GM18502 (cell line): ENCODE results near the gene IL1RAPL1.

Source experiments
- ATAC-seq: cut with Tn5 transposase; IDR thresholded peaks from one replicate; pipeline ENCODE4 v1.9.1; 2021; ENCODE audit warnings: mild to moderate bottlenecking; ENCODE audit not compliant: unreplicated experiment, poor library complexity

Gene IL1RAPL1

DNA sequence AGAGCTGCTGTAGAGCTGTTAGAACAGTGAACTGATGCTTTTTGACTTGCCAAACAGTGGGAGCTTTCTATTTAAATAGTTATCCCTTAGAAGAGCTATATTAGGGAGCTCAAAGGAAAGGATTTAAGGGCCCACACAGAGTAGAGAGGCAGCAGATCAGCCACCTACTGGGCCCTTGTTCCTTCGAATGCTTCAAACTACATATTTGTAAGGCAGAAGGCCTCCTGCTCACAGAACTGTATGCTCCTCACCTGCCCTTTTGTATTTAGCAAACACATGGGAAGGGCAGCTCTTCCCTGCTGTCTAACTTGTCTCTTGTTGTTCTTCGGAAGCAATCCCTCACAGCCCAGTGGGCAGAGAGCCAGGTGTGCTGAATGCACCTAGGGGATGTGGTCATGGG is 38.0 kb downstream of the IL1RAPL1 start:
- ATAC-seq = no peak

DNA sequence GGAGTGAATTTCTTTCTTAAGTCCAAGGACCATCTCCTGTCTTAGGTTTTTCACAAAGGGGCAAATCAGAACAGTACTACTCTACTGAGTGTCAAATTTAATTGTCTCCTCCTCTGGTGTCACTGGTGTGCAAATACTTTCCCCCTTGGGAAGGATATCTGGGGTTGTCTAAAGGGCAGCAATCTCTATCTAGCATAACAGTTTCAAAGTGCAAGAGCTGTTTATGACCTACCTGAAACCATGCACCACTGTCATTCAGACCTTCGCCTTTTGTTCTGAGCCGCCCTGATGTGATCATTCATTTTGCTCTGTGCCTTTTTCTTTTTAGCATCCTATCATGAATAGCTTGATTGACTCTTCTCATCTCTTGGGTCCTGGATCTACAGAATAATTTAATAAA is 39.3 kb downstream of the IL1RAPL1 start:
- no peak for ATAC-seq

DNA sequence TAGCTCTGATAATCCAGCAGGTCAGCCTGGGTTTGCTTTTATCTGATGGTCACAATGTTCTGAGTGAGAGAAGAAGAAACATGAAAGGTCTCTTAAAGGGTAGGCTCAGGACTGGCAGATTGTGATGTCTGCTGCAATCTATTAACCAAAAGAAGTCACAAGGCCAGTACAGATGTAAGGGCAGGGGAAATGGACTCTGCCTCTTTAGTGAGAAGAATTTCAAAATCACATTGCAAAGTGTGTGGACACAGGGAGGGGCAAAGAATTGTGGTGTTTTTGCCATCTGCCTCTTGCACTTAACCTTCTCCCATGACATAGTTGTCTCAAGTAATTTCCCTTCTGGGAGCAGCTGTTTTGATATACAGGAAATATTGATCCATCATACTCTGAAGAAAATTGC is 40.9 kb downstream of the IL1RAPL1 start:
- ATAC-seq = no peak

DNA sequence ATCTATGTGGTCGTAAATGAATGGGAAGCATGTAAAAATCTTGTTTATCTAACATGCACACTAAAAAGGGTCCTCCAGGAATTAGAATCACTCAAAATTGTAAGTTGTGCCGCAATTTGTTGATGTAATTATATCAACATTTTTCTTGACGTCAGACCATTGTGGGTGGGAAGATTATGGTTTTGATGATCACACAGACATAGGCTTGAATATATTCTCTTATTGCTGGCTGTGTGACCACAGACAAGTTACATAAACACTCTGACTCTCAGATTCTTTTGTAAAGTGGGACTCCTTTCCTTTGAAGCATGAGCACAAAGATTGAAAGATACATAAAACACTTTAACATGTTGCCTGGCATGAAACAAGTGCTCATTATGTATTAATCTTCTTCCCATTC is 51.5 kb downstream of the IL1RAPL1 start:
- no peak for ATAC-seq

DNA sequence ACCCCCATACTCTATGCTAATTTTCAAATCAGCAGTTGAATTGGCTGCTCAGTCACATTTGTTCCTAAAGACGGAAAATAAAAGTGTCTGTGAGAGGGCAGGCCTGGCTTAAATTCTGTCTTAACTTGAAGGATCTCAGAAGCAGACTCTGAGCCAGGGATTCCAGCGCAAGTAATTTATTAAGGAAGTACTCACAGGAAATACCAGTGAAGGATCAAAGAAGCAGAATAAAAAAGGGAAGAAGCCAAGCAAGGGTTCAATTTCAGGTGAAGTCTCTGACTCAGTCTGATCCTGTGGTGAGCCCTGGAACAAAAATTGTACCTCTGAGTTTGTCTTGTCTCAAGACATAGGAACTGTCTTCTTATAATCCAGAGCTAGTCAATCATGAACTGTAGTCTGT is 52.2 kb downstream of the IL1RAPL1 start:
- ATAC-seq = no peak

DNA sequence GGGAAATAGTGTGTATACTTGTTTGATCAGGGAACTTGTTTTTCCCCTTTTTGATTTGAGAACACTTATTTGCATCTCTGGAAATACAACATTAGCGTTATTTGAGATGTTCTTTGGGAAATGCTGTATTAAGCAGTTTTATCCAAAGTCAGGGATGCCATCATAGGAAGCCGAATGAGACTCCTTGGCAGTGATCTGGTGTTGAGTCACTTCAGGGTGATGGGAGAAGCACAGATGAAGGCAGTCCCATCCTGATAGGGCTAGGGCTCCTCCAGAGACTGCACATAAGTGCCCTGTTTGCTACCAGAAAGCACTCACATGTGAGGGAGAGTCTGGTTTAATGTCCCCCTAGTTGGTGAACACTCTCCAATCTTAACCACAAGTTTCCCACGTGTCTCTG is 62.3 kb downstream of the IL1RAPL1 start:
- no peak for ATAC-seq

DNA sequence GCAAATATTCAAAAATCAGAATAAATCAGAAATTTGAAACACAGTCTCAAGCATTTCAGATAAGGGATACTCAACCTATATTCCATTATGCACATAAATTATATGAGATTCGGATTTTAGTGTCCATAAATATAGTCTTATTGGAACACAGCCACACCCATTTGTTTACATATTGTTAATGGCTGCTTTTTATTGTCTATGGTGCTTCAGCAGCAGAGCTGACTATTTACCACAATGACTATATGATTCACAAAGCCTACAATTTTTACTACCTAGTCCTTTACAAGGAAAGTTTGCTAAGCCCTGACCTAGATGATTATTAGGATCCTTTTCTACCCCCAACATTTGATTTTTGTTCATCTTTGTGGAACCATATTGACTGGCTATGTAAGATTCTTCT is 63.9 kb downstream of the IL1RAPL1 start:
- no peak for ATAC-seq

DNA sequence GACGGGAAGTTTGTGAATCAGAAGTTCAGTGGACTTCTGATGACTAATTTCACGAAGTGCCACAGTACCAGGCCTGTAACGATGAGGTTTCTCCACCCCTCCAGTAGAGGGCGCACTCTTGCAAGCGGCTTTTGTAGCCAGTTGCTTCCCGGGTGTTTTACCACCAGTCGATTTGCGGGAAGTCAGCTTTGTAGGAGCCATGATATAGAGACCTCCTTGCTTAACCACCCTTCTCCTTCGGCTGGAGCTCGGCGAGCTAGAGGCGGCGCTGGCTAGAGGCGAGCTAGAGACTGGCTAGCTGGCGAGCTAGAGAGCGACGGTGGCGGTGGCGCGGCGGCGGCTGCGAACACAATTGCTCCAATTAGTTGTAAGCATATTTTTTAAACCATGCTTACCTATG is 72.0 kb downstream of the IL1RAPL1 start:
- no peak for ATAC-seq

DNA sequence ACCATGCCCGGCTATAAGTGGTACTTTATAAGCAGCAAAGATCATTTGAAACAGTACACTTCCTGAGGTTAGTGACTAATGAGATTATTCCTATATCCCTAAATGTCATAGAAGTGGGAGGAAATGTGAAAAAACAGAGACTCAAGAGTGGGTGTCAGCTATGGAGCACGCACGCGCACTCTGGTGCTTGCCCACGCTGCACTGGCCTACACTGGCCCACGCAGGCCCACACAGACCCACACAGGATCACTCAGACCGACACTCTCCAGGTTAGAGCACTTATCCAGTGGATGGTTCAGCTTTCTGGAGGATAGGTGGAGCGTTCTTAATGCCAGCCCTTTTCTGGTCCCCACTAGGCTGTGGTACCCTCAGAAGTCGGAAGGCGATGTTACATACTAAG is 78.5 kb downstream of the IL1RAPL1 start:
- ATAC-seq = no peak

DNA sequence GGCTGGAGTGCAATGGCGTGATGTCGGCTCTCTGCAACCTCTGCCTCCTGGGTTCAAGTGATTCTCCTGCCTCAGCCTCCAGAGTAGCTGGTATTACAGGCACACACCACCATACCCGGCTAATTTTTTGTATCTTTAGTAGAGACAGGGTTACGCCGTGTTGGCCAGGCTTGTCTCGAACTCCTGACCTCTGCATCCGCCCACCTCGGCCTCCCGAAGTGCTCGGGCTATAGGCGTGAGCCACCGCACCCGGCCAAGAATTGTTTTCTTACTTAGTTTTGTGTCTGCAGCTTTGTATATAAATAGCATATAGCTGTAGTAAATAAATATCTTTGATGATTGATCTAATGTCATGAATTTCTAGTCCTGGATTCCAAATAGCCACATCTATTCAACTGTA is 81.1 kb downstream of the IL1RAPL1 start:
- ATAC-seq = no peak

DNA sequence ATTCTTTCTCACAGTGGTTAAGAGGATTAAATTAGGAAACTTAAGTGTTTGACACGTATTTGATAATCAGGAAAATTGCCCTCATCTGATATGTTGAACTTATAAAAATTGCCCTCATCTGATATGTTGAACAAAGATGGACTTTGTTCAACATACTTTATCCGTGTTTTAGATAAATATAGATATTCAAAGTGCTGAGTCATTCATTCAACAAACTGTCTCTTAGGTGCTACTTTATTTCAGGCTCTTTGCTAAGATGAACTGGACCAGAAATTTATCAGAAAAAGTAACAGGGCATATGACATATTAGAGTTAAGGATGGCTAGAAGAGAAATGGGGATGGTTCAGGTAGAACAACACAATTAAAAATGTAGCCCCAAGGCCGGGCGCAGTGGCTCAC is 81.7 kb downstream of the IL1RAPL1 start:
- no peak for ATAC-seq

DNA sequence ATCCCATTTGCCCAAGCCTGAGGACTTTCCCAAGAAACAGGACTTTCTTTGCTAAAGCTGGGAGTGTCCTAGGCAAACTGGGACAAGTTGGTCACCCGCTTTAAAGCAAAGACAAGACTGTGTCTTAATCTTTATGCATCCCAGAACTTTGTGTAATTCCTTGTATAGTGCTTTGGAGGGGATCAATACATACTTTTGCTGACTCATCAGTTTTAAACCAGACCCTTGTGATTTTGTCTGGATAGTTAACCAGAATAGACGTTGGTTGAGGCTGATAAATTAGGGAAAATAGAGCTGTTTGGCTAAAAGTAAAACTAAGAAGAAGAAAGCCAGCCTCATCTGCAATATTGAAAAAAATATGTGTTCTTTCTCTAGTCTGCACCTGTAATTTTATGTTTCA is 82.8 kb downstream of the IL1RAPL1 start:
- no peak for ATAC-seq

DNA sequence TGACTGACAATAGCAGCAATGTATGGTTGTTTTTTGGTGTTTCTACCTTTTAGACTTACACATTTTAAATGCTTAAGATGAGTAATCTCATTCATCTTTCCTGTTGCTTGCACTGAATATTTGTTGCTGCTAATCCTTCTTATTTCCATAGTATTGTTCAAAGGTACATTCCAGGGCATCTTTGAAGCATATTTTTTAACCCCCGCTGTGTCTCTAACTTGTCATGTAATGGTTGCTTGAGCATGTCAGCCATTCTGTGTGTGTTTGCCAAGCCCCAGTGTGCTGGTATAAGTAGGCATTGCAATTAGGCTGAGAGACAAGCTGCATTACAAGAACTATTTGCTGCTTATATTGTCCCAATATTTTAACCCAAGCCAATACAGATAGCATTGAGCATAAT is 87.9 kb downstream of the IL1RAPL1 start:
- no peak for ATAC-seq

DNA sequence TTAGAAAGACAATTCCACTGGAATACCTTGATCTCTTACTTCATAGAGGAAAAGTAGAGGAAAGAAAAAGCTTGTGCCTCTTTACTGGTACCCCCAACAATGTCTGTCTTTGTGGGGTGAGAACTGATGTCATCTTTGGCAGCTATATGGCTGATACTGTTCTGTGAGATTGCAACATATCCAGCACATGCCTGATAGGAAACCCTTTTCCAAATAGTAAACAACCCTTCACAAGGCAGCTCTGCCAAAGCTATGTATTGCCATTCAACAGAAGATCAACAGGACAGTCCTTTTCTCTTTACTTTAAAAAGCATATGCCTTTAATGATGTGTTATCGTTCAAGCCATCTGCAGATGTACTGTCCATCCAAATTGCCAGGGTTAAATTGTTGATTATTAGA is 105.9 kb downstream of the IL1RAPL1 start:
- ATAC-seq = no peak

DNA sequence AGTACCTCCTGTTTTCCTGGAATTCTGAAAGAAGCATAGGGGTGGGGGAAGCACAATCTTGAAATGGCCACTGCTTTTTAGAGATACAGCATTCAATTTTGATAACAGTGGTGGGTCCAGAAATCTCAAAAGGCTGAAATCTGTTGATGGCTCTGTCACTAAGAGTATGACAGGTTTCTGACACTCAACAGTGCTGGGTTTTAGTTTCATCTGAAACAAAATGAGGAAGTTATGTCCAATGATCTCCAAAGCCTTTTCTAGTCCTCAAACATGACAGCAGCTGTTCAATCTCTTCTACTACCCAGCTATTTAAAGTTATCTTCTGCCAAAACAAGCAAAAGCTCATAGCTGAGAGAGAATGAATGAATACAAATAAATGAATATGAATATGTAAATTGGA is 110.5 kb downstream of the IL1RAPL1 start:
- no peak for ATAC-seq

DNA sequence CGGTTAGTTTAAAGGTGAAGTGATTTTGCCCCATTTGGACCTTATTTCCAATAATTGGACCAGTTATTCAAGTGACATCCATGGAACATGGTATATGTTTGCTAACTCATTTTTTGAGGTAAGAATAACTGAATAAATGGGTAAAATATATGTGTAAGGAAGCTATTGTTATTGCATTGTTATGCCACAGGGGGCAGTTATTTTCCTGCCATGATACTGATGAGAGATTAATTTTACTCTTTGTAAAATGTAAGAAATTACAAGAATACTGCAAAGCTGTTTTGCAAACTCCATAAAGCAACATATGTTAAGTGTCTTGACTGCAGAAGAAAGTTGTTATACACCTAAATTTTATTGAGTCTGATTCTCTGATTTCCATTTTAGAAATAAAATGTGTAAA is 114.0 kb downstream of the IL1RAPL1 start:
- no peak for ATAC-seq

DNA sequence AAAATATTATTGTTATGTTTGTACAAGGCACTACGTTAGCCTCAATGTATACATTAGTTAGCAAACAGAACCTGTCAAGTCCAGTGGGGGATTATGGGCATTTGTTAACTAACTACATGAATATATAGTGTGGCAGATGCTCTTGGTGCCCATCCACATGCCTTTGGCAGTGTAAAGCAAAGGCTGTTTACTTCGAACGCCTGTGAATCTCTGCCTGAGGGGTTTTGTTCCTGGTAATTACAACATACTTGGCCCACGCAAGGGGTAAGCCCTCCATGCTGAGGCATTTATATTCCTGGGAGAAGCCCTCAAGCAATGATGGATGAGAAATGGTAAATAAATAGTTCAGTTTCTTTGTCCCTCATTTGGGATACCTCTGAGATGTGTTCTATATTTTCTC is 119.7 kb downstream of the IL1RAPL1 start:
- no peak for ATAC-seq

DNA sequence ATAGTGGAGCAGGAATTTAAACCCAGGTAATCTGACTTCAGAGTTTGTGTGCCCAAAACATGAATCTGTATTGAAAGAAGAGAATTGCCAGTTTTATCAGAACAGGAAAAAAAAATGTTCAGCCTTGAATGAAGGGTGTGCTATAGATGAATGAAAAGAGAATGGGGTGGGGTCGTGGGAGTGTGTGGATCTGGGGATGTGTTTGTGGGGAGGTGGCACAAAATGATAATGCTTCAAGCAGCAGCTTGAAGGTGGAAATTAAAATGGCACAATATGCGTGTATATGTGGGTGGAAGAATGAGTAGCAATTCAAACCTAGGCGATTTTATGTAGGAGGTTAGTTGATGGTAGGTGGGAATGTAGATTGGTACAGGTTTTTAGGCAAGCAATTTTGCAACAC is 122.2 kb downstream of the IL1RAPL1 start:
- no peak for ATAC-seq

DNA sequence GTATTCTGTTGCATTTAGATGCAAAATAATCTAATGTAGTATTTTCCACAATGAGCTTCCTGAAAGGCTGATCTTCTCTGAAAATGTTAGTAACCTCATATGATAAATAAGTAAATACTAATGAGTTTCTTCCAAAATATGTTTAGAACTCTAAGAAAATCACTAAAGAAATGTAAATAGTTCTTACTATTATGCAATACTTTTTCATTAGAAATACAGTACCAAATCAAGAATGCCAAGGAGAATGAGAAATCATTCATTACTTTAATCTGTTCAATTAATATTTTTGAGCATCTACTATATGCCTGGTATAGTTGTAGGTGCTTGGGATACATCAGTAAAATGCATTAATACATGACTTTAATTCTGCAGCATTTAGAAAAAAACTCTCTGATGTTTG is 130.6 kb downstream of the IL1RAPL1 start:
- ATAC-seq = no peak

DNA sequence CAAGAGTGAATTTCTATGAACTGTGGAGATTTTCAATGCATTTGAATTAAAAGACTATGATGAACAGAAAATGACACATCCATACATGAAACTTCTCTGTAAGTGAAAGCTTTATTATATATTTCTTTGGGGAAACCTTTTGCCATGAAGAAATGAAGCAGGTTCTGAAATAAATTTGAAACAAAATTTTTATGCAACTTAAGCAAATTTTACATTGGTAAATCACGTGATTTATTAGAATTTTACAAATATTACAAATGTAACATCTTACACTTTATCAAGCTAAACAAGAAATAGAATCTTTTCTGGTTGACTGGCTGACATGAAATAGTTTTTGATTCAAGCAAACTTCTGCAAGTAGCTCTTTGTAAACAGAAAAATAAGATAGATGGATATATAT is 131.2 kb downstream of the IL1RAPL1 start:
- no peak for ATAC-seq

DNA sequence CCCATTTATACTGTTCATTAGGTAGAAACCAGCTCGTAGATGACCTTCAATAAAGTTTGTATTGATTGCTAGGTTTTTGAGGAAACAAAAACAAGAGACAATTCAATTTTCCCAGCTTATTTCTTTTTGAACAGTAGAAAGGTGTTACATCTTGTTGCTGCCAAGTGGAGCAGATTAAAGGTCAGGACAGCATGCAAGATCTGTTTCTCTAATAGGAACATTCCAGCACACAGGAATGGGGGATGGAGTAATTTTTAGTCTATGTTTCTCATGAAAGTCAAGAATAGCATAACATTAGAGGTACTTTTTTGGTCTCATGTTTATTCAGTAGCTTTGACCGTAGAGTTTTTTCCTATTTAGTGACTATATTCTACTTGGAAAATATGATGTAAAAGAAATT is 132.4 kb downstream of the IL1RAPL1 start:
- ATAC-seq = no peak

DNA sequence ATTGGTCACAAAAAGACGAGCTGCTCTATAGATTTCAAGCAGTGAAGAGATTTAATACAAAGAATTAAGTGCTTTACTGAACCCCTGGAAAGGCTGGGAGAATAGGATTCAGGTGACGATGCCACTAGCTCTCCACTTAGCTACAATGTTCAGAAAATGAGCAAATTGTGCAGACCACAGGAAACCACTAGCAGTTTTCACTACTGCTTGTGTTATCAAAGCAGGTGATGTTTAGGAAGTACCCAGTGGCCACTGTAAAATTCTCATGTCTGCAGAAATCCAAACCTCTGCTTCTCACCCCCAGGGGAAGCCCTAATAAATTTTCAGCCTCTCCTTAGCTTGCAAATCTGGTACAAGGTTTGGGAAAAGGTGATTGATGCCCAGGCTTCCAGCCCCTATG is 165.1 kb downstream of the IL1RAPL1 start:
- ATAC-seq = no peak

DNA sequence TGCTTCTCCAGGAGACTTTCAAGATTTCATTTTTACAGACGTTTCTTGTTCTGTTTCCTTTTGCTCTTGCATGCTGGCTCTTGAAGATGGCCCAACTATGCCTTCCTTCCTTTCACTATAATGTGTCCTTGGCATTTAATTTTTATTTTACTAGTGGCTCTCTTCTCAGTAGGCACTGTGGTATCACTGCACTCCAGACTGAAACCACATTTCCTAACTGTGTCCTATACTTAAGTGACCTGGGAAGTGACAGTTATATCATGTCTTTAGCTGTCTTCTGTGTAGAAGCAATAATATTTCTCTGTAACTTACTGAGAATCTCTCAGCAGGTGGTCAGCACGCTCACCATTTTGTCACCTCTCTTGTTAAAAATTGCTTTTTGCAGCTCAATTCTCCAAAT is 168.9 kb downstream of the IL1RAPL1 start:
- ATAC-seq = no peak
